GM19397 (cell line): Measurements from ENCODE around the gene GP1BA.

Experiments used
- ATAC-seq: cut with Tn5 transposase; IDR thresholded peaks from one replicate; pipeline ENCODE4 v1.9.1; 2021; ENCODE audit warnings: mild to moderate bottlenecking, moderate library complexity; ENCODE audit not compliant: unreplicated experiment

Gene GP1BA

DNA sequence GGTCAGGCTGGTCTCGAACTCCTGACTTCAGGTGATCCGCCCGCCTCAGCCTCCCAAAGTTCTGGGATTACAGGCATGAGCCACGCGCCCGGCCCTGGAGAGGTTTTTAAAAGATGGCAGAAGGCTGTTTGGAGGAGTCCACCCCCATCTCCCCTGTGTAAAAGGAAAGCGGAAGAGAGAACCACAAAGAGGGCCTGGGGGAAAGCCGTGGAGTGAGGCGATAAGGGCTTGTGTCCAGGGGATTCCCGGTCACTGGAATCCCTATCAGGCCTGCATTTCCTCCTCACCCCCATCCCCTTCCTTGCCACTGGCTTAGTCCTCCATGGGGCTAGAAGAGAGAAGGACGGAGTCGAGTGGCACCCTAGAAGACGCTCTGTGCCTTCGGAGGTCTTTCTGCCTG lies at the start of gene GP1BA:
GP1BA (plus strand) TSS at position 315 of the 400 bp plus-strand sequence. CDS start 328 bp downstream, outside the sequence.
- no peak for ATAC-seq

DNA sequence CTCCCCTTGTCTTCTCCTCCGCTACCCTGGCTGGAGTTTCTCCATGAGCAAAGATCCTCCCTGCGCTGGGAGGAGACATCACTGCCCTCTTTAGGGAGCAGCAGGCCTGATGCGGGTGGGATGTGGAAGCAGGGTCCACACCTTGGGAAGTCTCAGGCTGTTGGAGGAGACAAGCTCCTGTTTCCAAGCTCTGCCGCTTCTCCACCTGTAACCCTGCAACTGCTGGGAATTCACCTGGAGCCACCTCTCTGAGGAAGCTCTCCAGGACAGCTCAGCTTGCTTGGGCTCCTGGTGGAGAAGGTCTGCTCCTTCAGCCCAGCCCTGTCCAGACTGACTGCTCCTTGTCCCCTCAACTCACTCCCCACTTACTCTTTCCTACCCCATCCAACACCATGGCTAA lies 47.6 kb upstream of the GP1BA start:
- no peak for ATAC-seq

DNA sequence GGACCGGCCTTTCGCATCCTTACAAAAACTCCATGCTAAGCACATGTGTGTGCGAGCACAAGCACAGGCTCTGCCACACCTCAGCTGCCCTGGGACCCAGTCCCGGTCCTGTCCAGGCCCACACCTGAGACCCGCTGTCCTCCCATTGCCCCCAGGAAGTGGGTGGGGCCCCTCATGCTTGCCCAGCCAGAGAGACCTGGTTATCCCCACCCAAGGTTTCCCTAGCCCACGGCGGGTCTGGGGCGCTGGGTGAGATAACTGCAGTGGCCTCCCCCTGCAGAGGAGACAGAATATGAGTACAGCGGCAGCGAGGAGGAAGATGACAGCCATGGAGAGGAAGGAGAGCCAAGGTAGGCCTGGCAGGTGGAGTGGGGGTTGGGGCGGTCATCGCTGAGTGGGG lies 45.2 kb upstream of the GP1BA start:
- no peak for ATAC-seq

DNA sequence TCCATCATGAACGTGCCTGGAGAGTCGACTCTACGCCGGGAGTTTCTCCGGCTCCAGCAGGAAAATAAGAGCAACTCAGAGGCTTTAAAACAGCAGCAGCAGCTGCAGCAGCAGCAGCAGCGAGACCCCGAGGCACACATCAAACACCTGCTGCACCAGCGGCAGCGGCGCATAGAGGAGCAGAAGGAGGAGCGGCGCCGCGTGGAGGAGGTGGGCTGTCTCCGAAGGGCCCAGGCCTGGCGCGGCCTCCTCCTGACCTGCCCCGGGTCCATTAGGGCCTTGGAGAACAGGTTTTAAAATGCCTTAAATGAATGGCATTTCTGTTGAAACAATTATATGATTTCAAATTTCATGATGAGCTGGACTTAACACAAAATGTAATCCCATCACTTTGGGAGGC lies 44.5 kb upstream of the GP1BA start:
- ATAC-seq = no peak

DNA sequence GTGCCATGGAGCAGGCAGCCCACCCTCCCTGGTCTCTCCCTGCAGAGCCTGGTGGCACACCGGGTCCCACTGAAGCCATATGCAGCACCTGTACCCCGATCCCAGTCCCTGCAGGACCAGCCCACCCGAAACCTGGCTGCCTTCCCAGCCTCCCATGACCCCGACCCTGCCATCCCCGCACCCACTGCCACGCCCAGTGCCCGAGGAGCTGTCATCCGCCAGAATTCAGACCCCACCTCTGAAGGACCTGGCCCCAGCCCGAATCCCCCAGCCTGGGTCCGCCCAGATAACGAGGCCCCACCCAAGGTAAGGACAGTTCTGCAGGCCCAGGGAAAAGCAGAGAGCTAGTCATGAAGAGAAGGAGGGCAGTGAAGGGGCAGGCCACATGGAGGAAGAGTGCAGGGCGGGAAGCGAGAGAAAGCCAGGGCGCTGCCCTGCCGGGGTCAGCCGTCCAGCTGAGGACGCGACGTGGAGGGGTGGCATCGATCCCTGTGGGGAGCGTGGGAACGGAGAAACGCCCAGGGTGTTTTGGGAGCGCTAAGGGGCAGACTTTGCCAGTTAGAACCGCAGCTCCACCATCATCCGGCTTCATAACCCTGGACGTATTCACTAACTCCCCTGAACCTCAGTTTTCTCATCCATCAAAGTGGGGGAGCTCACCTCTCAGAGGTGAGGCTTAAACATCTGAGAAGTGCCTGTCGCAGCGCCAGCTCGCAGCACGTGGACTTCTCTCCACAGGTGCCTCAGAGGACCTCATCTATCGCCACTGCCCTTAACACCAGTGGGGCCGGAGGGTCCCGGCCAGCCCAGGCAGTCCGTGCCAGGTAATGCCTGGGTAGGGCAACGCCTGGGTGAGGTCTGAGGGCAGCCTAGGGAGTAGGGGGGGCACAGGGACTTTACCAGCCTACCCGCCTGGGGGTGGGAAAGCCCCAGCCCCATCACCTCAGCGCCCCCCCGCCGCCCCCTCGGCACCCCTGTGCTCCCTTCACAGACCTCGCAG lies 40.4 kb upstream of the GP1BA start:
- ATAC-seq = no peak

DNA sequence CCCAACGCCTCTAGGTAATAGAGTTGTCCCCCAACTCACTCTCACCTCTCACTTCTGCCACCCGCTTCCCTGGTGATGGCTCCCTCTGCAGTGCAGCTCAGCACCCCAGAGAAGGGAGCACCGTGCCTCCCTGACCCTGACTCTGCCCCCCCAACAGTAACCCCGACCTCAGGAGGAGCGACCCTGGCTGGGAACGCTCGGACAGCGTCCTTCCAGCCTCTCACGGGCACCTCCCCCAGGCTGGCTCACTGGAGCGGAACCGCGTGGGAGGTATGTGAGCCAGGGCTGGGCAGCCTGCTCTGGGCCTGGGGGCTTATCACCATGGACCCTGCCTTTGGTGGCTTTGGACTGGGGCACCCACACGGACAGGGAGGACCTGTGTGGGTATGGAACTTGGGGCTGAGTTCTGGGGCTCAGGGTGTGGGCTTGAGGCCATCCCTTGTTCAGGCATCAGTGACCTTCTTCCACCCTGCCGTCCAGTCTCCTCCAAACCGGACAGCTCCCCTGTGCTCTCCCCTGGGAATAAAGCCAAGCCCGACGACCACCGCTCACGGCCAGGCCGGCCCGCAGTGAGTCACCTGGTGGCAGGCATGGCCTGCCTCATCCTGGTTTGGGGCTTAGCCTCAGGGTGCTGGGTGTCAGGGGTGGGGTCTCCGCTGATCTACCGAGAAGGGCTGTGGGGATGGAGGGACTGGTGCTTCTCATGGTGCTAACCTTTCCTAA lies 39.4 kb upstream of the GP1BA start:
- no peak for ATAC-seq

DNA sequence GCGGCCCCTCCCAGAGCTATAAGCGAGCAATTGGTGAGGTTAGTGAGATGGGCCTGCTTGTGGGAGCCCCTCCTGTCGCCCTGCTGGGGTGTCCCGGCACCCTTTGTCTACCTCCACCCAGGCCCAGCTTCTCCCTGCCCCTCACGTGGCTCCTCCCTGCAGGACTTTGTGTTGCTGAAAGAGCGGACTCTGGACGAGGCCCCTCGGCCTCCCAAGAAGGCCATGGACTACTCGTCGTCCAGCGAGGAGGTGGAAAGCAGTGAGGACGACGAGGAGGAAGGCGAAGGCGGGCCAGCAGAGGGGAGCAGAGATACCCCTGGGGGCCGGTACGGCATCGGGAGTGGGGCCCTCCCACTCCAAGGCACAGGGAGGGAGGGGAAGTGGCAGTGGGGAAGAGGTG lies 38.8 kb upstream of the GP1BA start:
- ATAC-seq = no peak

DNA sequence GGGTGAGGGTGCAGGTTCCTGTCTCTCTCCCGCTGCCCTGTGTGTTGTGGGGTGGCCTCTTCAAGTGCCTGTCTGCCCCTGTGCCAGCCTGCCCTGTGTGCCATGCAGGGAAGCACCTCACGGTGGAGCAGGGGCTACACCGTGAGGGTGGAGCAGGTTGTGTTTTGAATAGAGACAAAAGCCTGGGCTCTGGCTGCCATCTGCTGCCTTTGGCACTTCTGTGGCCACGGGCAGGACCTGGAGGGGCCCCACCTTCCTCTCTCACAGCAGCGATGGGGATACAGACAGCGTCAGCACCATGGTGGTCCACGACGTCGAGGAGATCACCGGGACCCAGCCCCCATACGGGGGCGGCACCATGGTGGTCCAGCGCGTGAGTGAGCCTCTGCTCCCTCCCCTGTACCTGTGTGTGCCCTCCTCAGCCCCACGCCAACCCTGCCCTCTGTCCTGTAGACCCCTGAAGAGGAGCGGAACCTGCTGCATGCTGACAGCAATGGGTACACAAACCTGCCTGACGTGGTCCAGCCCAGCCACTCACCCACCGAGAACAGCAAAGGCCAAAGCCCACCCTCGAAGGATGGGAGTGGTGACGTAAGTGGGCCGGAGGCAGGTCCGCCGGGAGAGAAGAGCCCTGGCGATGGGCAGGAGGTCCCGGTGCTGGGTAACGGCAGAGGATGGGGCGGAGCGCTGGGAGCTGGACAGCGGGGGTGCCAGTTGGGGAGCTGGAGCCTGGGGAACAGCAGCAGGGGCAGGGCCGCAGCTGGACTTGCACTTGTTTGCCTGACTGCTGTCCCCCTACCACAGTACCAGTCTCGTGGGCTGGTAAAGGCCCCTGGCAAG lies 38.1 kb upstream of the GP1BA start:
- no peak for ATAC-seq

DNA sequence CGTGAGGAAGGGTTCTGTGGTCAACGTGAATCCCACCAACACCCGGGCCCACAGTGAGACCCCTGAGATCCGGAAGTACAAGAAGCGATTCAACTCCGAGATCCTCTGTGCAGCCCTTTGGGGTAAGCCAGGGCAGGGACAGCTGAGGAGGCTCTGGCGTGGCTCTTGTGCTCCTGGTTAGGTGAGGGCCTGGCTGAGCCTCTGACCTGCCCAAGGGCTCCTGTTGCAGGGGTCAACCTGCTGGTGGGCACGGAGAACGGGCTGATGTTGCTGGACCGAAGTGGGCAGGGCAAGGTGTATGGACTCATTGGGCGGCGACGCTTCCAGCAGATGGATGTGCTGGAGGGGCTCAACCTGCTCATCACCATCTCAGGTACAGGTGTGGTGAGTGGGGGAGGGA lies 37.0 kb upstream of the GP1BA start:
- ATAC-seq = no peak

DNA sequence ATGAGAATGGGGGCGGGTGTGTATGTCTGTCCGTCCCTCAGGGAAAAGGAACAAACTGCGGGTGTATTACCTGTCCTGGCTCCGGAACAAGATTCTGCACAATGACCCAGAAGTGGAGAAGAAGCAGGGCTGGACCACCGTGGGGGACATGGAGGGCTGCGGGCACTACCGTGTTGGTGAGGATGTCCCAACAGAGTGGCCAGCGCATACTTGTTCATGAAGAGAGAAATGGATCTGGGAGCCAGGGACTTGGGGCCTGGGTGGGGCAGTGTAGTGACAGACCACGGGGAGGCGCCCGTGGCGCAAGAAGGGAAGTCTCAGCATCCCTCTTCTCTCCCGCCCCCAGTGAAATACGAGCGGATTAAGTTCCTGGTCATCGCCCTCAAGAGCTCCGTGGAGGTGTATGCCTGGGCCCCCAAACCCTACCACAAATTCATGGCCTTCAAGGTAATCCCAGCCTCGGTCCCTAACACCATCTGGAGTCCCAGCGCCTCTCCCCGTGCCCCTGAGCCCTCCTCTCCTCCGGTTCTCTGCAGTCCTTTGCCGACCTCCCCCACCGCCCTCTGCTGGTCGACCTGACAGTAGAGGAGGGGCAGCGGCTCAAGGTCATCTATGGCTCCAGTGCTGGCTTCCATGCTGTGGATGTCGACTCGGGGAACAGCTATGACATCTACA lies 36.3 kb upstream of the GP1BA start:
- ATAC-seq = no peak

DNA sequence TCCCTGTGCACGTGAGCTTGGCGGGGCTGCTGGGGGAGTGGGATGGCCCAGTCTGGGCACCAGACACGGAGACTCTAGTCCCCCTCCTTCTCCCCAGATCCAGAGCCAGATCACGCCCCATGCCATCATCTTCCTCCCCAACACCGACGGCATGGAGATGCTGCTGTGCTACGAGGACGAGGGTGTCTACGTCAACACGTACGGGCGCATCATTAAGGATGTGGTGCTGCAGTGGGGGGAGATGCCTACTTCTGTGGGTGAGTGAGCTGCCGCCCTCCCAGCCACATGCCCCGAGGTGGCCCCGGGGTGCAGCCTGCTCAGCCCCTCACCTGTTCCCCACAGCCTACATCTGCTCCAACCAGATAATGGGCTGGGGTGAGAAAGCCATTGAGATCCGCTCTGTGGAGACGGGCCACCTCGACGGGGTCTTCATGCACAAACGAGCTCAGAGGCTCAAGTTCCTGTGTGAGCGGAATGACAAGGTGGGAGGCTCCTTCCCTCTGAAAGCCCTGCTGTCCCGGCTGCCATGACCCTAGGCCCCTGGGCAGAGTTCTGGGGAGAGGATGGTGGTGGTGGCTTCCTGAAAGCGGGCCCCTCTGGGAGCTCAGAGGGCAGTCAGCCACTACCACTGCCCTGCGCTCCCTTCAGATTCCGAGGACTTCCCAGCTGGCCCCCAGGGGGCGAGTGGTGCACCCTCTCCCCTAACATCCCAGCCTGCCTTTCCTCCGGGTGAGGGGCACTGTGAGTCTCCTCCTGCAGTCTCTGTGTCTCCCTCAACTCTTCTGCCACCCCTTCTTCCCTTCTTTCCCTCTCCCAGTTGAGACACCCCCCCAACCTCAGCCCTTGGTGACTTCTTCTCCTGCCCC lies 35.5 kb upstream of the GP1BA start:
- ATAC-seq = no peak

DNA sequence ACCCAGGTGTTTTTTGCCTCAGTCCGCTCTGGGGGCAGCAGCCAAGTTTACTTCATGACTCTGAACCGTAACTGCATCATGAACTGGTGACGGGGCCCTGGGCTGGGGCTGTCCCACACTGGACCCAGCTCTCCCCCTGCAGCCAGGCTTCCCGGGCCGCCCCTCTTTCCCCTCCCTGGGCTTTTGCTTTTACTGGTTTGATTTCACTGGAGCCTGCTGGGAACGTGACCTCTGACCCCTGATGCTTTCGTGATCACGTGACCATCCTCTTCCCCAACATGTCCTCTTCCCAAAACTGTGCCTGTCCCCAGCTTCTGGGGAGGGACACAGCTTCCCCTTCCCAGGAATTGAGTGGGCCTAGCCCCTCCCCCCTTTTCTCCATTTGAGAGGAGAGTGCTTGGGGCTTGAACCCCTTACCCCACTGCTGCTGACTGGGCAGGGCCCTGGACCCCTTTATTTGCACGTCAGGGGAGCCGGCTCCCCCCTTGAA lies 34.8 kb upstream of the GP1BA start:
- ATAC-seq = no peak

DNA sequence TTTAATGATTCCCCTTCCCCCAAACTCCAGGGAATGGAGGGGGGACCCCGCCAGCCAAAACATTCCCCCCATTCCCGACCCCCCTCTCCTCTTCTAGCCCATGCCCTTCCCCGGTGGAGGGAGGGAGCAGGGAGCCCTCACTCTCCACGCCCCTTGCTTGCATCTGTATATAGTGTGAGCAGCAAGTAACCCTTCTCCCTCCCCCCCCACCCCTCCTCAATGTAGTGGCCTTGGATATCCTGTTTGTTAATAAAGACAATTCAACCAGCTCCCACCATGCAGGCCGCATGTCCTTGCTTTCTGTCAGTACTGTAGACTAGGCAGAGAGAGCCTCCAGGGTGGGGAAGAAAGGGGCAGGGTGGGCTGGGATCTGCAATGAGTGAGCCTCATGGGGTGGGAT lies 34.3 kb upstream of the GP1BA start:
- ATAC-seq = no peak

DNA sequence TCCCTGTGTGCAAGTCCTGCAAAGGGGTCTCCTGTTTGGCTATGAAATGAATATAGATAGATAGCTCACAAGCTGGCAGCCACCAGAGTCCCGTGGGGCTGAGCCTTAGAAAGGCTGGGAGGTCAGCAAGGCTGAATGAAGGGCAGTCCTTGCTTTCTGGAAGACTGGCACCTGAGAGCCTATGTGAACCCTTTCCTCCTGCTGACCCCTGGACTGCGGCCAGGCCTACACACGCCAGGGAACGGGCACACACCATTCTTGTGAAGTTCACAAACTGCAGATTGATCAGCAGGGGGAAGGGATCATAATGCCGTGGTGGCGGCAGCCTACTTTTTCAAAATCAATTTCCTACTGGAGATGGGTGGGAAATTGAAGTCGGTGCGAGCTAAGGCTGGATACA lies 33.7 kb upstream of the GP1BA start:
- no peak for ATAC-seq

DNA sequence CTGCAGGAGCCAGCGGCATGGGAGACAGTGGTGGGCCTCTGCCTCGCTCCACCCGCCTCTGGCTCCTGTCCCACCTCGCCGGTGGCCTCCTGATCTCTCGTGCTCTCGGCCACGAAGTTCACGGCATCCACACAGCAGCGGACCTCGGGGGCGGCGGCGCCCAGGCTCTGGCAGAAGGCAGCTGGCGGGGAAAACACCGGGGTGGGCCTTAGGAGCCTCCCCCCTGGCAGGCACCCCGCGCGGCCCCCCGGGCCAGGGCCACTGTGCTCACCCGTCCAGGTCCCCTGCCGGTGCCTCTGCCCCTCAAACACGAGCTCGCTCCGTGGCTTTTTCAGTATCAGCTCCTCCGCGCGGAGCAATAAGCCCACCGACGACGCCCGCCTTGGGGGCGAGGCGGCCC lies 33.1 kb upstream of the GP1BA start:
- ATAC-seq = no peak

DNA sequence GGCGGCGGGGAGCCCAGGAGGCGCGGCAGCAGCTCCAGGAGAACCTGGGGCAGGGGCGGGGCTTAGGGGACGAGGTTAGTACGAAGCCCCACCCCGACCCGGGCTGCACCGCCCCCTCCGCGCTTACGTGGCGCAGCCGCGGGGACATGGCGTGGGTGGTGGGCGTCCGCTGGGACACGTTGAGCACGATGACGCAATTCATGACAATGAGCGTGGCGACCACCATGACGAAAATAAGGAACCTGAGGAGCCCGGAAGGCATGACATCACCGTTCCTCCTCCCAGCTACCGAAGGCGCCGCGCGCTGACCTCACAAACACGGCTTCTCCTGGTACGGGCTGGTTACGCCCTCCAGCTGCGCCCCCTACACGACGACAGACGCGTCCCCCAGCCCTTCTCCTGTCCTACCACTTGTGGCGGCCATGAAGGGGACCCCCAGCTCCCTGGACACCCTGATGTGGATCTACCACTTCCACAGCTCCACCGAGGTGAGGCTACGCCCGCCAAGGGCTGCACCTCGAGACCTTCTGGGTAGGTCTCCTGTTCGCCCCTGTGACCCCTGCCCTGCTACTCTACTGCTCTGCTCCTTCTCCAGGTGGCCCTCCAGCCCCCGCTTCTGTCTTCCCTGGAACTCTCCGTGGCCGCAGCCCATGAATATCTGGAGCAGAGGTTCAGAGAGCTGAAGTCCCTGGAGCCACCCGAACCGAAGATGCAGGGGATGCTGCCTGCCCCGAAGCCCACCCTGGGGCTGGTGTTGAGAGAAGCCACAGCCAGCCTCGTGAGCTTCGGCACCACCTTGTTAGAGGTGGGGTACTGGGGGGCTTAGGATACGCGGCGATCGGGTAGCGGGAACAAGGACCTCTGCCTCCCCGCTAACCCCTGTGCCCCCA lies 32.5 kb upstream of the GP1BA start, which contains the start of gene C17orf107:
C17orf107 (plus strand) TSS at position 196 of the 890 bp plus-strand sequence; CDS start at position 423, 227 bp downstream.
- ATAC-seq = no peak

DNA sequence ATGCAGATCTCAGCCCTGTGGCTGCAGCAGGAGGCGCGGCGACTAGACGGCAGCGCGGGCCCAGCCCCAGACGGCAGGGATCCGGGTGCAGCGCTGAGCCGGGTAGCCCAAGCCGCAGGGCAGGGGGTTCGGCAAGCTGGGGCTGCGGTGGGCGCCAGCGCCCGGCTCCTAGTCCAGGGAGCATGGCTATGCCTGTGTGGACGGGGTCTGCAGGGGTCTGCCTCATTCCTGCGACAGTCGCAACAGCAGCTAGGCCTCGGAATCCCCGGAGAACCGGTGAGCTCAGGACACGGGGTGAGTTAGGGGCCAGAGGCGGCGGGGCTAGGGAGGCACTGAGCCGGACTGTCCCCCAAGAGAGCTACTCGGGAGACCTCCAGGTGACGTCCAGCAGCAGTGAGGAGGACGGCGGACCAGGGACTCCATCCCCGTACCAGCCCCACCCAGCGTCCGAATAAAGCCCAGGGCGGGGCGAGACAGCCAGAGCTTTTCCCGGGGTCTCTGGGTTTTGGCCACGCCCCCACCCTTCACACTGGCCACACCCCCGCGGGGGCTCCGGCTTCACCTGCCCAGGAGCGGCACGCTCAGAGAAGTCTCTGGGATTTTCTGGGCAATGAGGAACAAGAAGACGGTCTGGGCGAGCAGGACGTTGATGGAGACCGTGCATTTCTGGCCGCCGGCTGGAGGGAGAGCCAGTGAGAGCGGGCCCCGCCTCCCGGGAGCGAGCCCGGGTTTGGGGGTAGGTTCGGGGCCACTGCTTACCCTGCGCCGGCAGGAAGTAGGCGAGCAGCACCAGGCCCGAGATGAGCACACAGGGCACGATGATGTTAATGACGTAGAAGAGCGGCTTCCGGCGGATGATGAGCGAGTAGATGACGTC lies 31.6 kb upstream of the GP1BA start:
- no peak for ATAC-seq
